ENCODE data around the gene TNFSF9. TPM values are rescaled to one million over a fixed set of nuclear protein-coding genes. Genes with fewer than 3 reads are reported as not detected.
"Not testable (repeated sequence)": the region's sequence is repeated elsewhere in the genome, so short reads cannot be mapped to it uniquely, and the experiment has no call there.

TNFSF9 gene
- total and polyA plus RNA-seq, 8 donors = 0.20 to 10.2 (median 0.40) TPM

GRCh38 chr19:6576869-6577475 is 46.1 kb downstream of the TNFSF9 start:
- Histone ChIP-seq H3K9me3 (no peaks in the 10 kb centered on the region), H3K36me3 (no peaks in the 10 kb centered on the region), H3K4me3 (no peak overlapping the region), H3K27ac (no peak overlapping the region), H3K4me1 (no peaks in the 10 kb centered on the region), H3K27me3 (peaks cover 0 to 11% of the 10 kb centered on the region in 2 donors)
- TF ChIP-seq, protein P1, sequence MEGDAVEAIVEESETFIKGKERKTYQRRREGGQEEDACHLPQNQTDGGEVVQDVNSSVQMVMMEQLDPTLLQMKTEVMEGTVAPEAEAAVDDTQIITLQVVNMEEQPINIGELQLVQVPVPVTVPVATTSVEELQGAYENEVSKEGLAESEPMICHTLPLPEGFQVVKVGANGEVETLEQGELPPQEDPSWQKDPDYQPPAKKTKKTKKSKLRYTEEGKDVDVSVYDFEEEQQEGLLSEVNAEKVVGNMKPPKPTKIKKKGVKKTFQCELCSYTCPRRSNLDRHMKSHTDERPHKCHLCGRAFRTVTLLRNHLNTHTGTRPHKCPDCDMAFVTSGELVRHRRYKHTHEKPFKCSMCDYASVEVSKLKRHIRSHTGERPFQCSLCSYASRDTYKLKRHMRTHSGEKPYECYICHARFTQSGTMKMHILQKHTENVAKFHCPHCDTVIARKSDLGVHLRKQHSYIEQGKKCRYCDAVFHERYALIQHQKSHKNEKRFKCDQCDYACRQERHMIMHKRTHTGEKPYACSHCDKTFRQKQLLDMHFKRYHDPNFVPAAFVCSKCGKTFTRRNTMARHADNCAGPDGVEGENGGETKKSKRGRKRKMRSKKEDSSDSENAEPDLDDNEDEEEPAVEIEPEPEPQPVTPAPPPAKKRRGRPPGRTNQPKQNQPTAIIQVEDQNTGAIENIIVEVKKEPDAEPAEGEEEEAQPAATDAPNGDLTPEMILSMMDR (IDR thresholded peaks at IDR 0.05) = no peak
- intact Hi-C loops (cut with DNase I) = no loop called here
- no peak for DNase-seq
- no peak for ATAC-seq

GRCh38 chr19:6577476-6578125 is 46.8 kb downstream of the TNFSF9 start:
- no peaks in the 10 kb centered on the region for H3K4me1 ChIP-seq
- H3K27ac ChIP-seq = no peak overlapping the region
- no peak for DNase-seq
- no peaks in the 10 kb centered on the region for H3K9me3 ChIP-seq
- H3K4me3 ChIP-seq = no peak overlapping the region
- intact Hi-C loops (cut with DNase I) = no loop called here
- peak; percentile 83 for ATAC-seq
- no peaks in the 10 kb centered on the region for H3K36me3 ChIP-seq
- H3K27me3 ChIP-seq = peaks cover 0 to 5% of the 10 kb centered on the region in 2 donors
- TF ChIP-seq, protein P1 (IDR thresholded peaks at IDR 0.05) = no peak

GRCh38 chr19:6579450-6580178 is 48.8 kb downstream of the TNFSF9 start:
- no peak overlapping the region for H3K27ac ChIP-seq
- no peaks in the 10 kb centered on the region for H3K9me3 ChIP-seq
- TF ChIP-seq, protein P1 (IDR thresholded peaks at IDR 0.05) = no peak
- no peaks in the 10 kb centered on the region for H3K36me3 ChIP-seq
- H3K27me3 ChIP-seq = peaks cover 0 to 18% of the 10 kb centered on the region in 2 donors
- ATAC-seq (no peak), DNase-seq (no peak)
- H3K4me1 ChIP-seq = no peaks in the 10 kb centered on the region
- intact Hi-C loops (cut with DNase I) = no loop called here
- H3K4me3 ChIP-seq = no peak overlapping the region

- H3K36me3 ChIP-seq = no peaks in the 10 kb centered on the region
- DNase-seq (peak in 1 of 4 donors; percentile 45), ATAC-seq (peak; percentile 68)
- intact Hi-C loops (cut with DNase I) = no loop called here
- peaks cover 0 to 25% of the 10 kb centered on the region in 2 donors for H3K27me3 ChIP-seq
- H3K27ac ChIP-seq = no peak overlapping the region
- H3K4me1 ChIP-seq = no peaks in the 10 kb centered on the region
- no peaks in the 10 kb centered on the region for H3K9me3 ChIP-seq
- TF ChIP-seq, protein P1 (IDR thresholded peaks at IDR 0.05) = no peak
- no peak overlapping the region for H3K4me3 ChIP-seq
These were observed 49.5 kb downstream of the TNFSF9 start for GRCh38 chr19:6580313-6580712.

DNA sequence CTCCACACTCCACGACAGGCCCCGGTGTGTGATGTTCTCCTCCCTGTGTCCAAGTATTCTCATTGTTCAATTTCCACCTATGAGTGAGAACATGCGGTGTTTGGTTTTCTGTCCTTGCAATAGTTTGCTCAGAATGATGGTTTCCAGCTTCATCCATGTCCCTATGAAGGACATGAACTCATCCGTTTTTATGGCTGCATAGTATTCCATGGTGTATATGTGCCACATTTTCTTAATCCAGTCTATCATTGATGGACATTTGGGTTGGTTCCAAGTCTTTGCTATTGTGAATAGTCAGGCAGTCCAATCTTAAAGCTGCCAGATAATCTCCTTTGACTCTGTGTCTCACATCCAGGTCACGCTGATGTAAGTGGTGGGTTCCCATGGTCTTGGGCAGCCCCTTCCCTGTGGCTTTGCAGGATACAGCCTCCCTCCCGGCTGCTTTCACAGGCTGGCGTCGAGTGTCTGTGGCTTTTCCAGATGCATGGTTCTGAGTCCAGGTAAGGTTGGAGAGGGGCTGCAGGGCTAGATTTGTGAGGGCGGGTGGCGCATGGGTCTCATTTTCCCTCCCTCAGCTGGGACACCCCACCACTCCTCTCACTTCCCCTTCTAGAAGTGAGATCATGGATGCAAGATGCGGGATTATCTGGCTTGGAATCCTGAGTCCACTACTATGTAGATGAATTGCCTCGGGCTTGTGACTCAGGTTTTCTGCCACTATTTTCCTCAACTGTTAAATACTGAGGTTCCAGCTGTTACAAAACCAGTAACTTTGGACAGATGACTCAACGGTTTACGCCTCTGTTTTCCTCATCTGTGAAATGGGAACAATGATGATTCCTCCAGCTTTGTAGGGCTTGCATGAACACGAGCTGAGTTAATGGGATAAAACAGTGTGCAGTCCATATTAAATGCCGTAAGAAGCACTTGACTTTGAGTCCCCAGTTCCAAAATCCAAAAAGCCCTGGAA is 52.0 kb downstream of the TNFSF9 start:
- ATAC-seq; H3K4me3 ChIP-seq; H3K36me3 ChIP-seq; DNase-seq; H3K27ac ChIP-seq; H3K9me3 ChIP-seq; intact Hi-C loops (cut with DNase I); H3K4me1 ChIP-seq: not testable (repeated sequence)
- peaks cover 17 to 49% of the 10 kb centered on the region in 2 donors for H3K27me3 ChIP-seq

Data from left lung (tissue), 10 donors.